Endothelial cell of umbilical vein (primary cell): ENCODE measurements around the gene DLGAP1. TPM values are rescaled to one million over a fixed set of nuclear protein-coding genes. Genes with fewer than 3 reads are reported as not detected.

Source experiments
- BruUV-seq: library from RNA; stranded (reverse); fragments of 400-500 nt; replicated peaks from 2 replicates; lab custom pipeline; 2021; lab: Mats Ljungman, UMichigan
- CTCF ChIA-PET: fragments of 300-600, 350-600 bp; sonication (Branson Sonifier 250); formaldehyde crosslinking; loops from one replicate; lab custom pipeline; 2021; ENCODE audit warnings: antibody characterized with exemption, inconsistent platforms; lab: Charles Lee
- POLR2A ChIA-PET: fragments of 300-600, 350-600 bp; sonication (Branson Sonifier 250); formaldehyde crosslinking; loops from one replicate; lab custom pipeline; 2021; ENCODE audit warnings: antibody characterized with exemption, inconsistent platforms; lab: Charles Lee
- DNase-seq: peaks from one replicate; pipeline ENCODE4 v3.0.0-alpha.2; 2011; ENCODE audit warnings: low read depth, low spot score
- FAIRE-seq: peaks from 2 replicates; lab custom pipeline; 2011; peaks lifted over from hg19 to GRCh38; lab: Jason Lieb, UNC
- H2AFZ ChIP-seq: 2 replicates; pipeline ENCODE4 v1.6.0; 2012; ENCODE audit warnings: low read depth, low read length, control low read depth, inconsistent platforms
- H3K27ac ChIP-seq: 2 replicates; pipeline ENCODE4 v1.5.1; 2011; ENCODE audit warnings: low read depth, mild to moderate bottlenecking, control low read depth, low read length, moderate library complexity; ENCODE audit not compliant: insufficient read depth
- H3K27me3 ChIP-seq, 2 experiments: 2 replicates each; pipeline versions ENCODE4 v1.6.0 to v1.6.1; 2011; ENCODE audit warnings: low read length in 2 of 2, mixed read lengths in 1 of 2; ENCODE audit not compliant: control insufficient read depth in 2 of 2, insufficient read depth in 2 of 2
- H3K36me3 ChIP-seq, 2 experiments: 2 replicates in 1 of 2; 3 replicates in 1 of 2; pipeline ENCODE4 v1.5.1; 2011; ENCODE audit warnings: low read length in 2 of 2, mild to moderate bottlenecking in 1 of 2, moderate library complexity in 1 of 2; ENCODE audit not compliant: control insufficient read depth in 2 of 2, insufficient read depth in 2 of 2; ENCODE audit errors: extremely low read depth in 1 of 2
- H3K4me1 ChIP-seq: 3 replicates; pipeline ENCODE4 v1.5.1; 2011; ENCODE audit warnings: mild to moderate bottlenecking, low read length; ENCODE audit not compliant: control insufficient read depth, insufficient read depth; ENCODE audit errors: extremely low read depth
- H3K4me2 ChIP-seq: 2 replicates; pipeline ENCODE4 v1.6.1; 2011; ENCODE audit warnings: low read length, control low read depth, mixed read lengths; ENCODE audit not compliant: insufficient read depth
- H3K4me3 ChIP-seq, 3 experiments: fragments of 200-600 bp in 1 of 3; sonication (generic), shearing (Covaris generic) in 1 of 3; replicated peaks in 1 of 3; 2 replicates each; pipeline ENCODE4 v1.5.1; 2011 to 2016; ENCODE audit warnings: control low read depth in 3 of 3, low read length in 3 of 3, mild to moderate bottlenecking in 2 of 3, inconsistent platforms in 1 of 3, low read depth in 1 of 3, moderate library complexity in 1 of 3; ENCODE audit not compliant: insufficient read depth in 1 of 3
- H3K79me2 ChIP-seq: 2 replicates; pipeline ENCODE4 v1.6.0; 2012; ENCODE audit warnings: low read length, inconsistent platforms; ENCODE audit not compliant: control insufficient read depth, insufficient read depth
- H3K9ac ChIP-seq: replicated peaks from 2 replicates; pipeline ENCODE3; 2011; ENCODE audit warnings: low read length, control low read depth; ENCODE audit not compliant: insufficient read depth; ENCODE audit errors: extremely low read depth
- H3K9me1 ChIP-seq: replicated peaks from 3 replicates; pipeline ENCODE4 v1.6.0; 2011; ENCODE audit warnings: mild to moderate bottlenecking, low read length; ENCODE audit not compliant: control insufficient read depth, insufficient read depth; ENCODE audit errors: extremely low read depth
- H3K9me3 ChIP-seq: replicated peaks from 2 replicates; pipeline ENCODE4 v1.5.1; 2012; ENCODE audit warnings: low read length, inconsistent platforms; ENCODE audit not compliant: control insufficient read depth, insufficient read depth
- H4K20me1 ChIP-seq: replicated peaks from 2 replicates; pipeline ENCODE3; 2011; ENCODE audit warnings: mild to moderate bottlenecking, low read length; ENCODE audit not compliant: control insufficient read depth, insufficient read depth; ENCODE audit errors: extremely low read depth
- EZH2 ChIP-seq: IDR thresholded peaks from 2 replicates; pipeline ENCODE4 v1.6.1; 2012; ENCODE audit warnings: borderline replicate concordance, low read depth, mild to moderate bottlenecking, moderate library complexity, low read length, inconsistent platforms; ENCODE audit not compliant: severe bottlenecking
- GATA2 ChIP-seq: IDR thresholded peaks from 2 replicates; pipeline ENCODE4 v1.7.0; 2011; ENCODE audit warnings: low read depth, mild to moderate bottlenecking, moderate library complexity, mixed read lengths, low read length; ENCODE audit not compliant: insufficient read length, insufficient read depth
- MAX ChIP-seq: IDR thresholded peaks from 2 replicates; pipeline ENCODE4 v1.6.1; 2011; ENCODE audit not compliant: insufficient read depth, insufficient read length
- dilution Hi-C: fragments of 300-500 bp; cut with MboI; formaldehyde crosslinking; loops from one replicate; pipeline ENCODE4 v1.15.0; 2019; ENCODE audit warnings: low sequenced_read_pairs; ENCODE audit not compliant: extremely low pct_ligation_motif_present
- intact Hi-C: fragments of 100-400 bp; cut with micrococcal nuclease; formaldehyde crosslinking; loops from one replicate; pipeline ENCODE4 v1.10.0; 2022
- polyA plus RNA-seq, 4 experiments: library from polyadenylated mRNA; depleted of rRNA in 3 of 4; stranded (reverse) in 3 of 4; unstranded in 1 of 4; fragments of >200 nt; gene quantifications; 2 replicates each; pipeline versions ENCODE4 v1.2.1 to v1.2.3, GENCODE V29; 2011 to 2012; ENCODE audit warnings: missing spikeins in 1 of 4
- total RNA-seq: library from RNA; stranded (reverse); gene quantifications from 2 replicates; pipeline ENCODE4 v1.2.3, GENCODE V29; 2021
- TF ChIP-seq, protein P1 (sequence below), 2 donors: IDR thresholded peaks; 1 replicate in 1 of 2; 2 replicates in 1 of 2; pipeline ENCODE4 v1.5.1; 2011; ENCODE audit warnings: low read length in 2 of 2, mild to moderate bottlenecking in 2 of 2, moderate library complexity in 2 of 2, control low read depth in 1 of 2, inconsistent platforms in 1 of 2, low read depth in 1 of 2; ENCODE audit not compliant: insufficient read depth in 1 of 2; ENCODE audit errors: extremely low read depth in 1 of 2

Gene DLGAP1
- total and polyA plus RNA-seq, 2 donors (not counting 3 experiments of a cell fraction or from before 2014, with no cell fraction given), result 0.04 TPM; not detected in 1

DNA sequence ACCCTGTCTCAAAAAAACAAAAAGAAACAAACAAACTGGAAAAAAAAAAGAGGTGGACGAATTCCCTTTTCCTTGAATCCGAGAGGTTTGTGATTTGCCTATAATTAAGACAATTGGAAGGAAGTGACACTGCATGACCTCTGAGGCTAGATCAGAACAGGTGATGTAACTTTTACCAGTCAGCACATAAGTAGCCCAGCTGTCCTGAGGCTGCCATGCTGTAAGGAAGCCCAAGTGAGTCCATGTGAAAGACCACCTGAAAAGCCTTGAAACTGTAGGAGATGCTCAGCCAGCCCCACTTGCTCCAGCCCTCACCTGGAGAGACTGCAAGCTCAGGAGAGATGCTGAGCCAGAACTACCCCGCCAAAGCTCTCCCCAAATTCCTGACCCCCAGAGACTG, 838.4 kb downstream of the DLGAP1 start:
- Histone ChIP-seq H4K20me1 (no peaks in the 10 kb centered on the region), H3K27me3 (no peaks in the 10 kb centered on the region), H3K4me1 (peaks cover 8% of the 10 kb centered on the region), H3K4me3 (no peak overlapping the region), H3K79me2 (no peaks in the 10 kb centered on the region), H3K9me3 (no peaks in the 10 kb centered on the region), H3K36me3 (no peaks in the 10 kb centered on the region), H2AFZ (no peak overlapping the region), H3K9ac (no peak overlapping the region), H3K9me1 (no peaks in the 10 kb centered on the region), H3K27ac (no peak overlapping the region), H3K4me2 (no peak overlapping the region)
- dilution Hi-C loops (no loop called here), intact Hi-C loops (no loop called here)
- TF ChIP-seq MAX (no peak), GATA2 (no peak)
- no TSS peak for BruUV-seq
- FAIRE-seq (no peak), DNase-seq (no peak)
- ChIA-PET POLR2A (no interaction called here), CTCF (no interaction called here)

DNA sequence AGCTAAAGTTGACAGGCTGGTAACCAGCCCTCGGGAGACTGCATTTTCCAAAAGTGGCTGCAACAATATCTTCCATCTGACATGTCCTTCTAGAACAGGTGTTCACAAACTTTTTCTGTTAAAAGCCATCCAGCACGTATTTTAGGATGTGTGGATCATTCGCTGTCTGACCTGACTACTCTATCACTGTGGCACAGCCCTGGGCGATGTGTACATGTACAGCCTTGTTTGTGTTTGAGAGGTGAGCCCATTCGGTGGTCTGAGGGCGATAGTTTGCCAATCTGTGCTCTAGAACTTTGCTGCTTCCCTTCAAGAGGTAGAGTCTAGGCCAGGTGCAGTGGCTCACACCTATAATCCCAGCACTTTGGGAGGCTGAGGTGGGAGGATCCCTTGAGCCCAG, 839.0 kb downstream of the DLGAP1 start:
- Histone ChIP-seq H4K20me1 (no peaks in the 10 kb centered on the region), H2AFZ (no peak overlapping the region), H3K27ac (no peak overlapping the region), H3K4me1 (peaks cover 8% of the 10 kb centered on the region), H3K4me3 (no peak overlapping the region), H3K9ac (no peak overlapping the region), H3K36me3 (no peaks in the 10 kb centered on the region), H3K4me2 (no peak overlapping the region), H3K27me3 (no peaks in the 10 kb centered on the region), H3K79me2 (no peaks in the 10 kb centered on the region), H3K9me1 (no peaks in the 10 kb centered on the region), H3K9me3 (no peaks in the 10 kb centered on the region)
- no TSS peak for BruUV-seq
- dilution Hi-C loops, result no loop called here
- POLR2A ChIA-PET, result interaction anchor here (0.6 kb wide), 1 partner anchor 1044 kb away, joined by 3 read pairs; no protein-coding TSS in a partner anchor
- DNase-seq (no peak), FAIRE-seq (no peak)
- TF ChIP-seq, protein P1, sequence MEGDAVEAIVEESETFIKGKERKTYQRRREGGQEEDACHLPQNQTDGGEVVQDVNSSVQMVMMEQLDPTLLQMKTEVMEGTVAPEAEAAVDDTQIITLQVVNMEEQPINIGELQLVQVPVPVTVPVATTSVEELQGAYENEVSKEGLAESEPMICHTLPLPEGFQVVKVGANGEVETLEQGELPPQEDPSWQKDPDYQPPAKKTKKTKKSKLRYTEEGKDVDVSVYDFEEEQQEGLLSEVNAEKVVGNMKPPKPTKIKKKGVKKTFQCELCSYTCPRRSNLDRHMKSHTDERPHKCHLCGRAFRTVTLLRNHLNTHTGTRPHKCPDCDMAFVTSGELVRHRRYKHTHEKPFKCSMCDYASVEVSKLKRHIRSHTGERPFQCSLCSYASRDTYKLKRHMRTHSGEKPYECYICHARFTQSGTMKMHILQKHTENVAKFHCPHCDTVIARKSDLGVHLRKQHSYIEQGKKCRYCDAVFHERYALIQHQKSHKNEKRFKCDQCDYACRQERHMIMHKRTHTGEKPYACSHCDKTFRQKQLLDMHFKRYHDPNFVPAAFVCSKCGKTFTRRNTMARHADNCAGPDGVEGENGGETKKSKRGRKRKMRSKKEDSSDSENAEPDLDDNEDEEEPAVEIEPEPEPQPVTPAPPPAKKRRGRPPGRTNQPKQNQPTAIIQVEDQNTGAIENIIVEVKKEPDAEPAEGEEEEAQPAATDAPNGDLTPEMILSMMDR (IDR thresholded peaks at IDR 0.05; ENCODE audit: extremely low read depth in 1 of 2, insufficient read depth in 1 of 2, low read depth in 1 of 2, low read length in 2 of 2), result no peak
- TF ChIP-seq EZH2 (no peak), MAX (no peak)
- CTCF ChIA-PET, result interaction anchor here (0.9 to 1.1 kb wide), 2 partner anchors 46 to 50 kb away, joined by 3 read pairs; no protein-coding TSS in a partner anchor
- intact Hi-C loops, result no loop called here
